Measurements from ENCODE around the gene NOTCH1.

NOTCH1 gene

DNA sequence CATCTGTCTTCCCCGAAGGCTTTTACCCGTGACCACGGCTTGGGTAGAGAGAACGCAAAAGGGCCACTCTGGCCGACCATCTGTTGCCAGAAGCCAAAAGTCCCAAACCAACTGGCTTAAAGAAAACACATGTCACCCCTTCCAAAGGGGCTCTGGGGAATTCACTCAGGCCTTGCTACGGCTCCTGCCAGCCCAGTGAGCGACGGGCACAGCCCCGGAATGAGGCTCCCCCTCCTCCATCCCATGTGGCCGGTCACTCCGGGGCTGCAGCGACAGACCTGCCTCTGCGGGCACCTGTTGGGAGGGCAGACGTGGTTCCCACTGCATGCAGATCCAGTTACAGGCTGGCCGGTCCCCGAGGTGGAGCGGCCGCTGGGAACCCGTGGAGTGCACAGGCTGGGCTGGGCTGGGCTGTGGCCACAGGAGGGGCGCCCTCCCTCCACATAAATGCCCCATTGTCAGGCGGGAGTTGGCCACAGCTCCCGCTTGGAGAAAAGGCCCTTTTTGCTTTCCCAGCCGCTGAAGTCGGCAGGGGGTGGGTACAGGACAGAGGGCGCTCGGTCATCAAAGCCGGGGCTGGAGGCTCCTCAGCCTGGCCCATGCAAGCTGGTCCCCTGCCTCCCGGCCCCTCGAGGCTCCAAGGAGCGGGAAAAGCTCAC is 19.9 kb downstream of the NOTCH1 start:
- TF ChIP-seq, protein P1, sequence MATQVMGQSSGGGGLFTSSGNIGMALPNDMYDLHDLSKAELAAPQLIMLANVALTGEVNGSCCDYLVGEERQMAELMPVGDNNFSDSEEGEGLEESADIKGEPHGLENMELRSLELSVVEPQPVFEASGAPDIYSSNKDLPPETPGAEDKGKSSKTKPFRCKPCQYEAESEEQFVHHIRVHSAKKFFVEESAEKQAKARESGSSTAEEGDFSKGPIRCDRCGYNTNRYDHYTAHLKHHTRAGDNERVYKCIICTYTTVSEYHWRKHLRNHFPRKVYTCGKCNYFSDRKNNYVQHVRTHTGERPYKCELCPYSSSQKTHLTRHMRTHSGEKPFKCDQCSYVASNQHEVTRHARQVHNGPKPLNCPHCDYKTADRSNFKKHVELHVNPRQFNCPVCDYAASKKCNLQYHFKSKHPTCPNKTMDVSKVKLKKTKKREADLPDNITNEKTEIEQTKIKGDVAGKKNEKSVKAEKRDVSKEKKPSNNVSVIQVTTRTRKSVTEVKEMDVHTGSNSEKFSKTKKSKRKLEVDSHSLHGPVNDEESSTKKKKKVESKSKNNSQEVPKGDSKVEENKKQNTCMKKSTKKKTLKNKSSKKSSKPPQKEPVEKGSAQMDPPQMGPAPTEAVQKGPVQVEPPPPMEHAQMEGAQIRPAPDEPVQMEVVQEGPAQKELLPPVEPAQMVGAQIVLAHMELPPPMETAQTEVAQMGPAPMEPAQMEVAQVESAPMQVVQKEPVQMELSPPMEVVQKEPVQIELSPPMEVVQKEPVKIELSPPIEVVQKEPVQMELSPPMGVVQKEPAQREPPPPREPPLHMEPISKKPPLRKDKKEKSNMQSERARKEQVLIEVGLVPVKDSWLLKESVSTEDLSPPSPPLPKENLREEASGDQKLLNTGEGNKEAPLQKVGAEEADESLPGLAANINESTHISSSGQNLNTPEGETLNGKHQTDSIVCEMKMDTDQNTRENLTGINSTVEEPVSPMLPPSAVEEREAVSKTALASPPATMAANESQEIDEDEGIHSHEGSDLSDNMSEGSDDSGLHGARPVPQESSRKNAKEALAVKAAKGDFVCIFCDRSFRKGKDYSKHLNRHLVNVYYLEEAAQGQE (IDR thresholded peaks at IDR 0.05; ENCODE audit: insufficient read depth in 1 of 2, low read depth in 2 of 2, low read length in 2 of 2), result no peak
- TF ChIP-seq SIN3A (IDR thresholded peaks at IDR 0.05; ENCODE audit: borderline replicate concordance, insufficient read depth, low read length) (no peak), TAF1 (IDR thresholded peaks at IDR 0.05; ENCODE audit: borderline replicate concordance, insufficient read depth, low read length) (no peak), POLR2AphosphoS5 (IDR thresholded peaks at IDR 0.05; ENCODE audit: low read depth, low read length) (no peak), FOXP2 (optimal IDR thresholded peaks at IDR 0.05; ENCODE audit: borderline replicate concordance, extremely low read depth, extremely low read length, insufficient read depth) (no peak)

DNA sequence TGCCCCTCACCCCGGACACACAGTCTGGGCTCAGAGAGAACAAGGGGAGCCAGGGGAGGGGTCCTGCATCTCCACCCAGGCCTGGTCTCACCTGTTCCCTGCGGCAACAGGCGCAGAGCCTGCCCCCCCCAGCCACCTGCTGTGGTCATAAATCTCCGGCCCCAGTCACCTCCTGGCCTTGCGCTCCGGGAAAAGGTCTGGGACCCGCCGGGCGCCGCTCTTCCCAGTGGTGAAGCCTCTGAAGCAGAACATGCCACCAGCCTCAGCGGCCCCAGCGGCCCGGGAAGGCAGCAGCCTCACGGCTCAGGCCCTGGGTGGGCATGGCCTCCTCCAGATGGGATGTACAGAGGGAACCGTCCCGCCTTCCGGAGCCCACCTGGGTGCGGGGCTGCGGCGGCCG is 20.6 kb downstream of the NOTCH1 start:
- TF ChIP-seq, protein P1 (IDR thresholded peaks at IDR 0.05; ENCODE audit: insufficient read depth in 1 of 2, low read depth in 2 of 2, low read length in 2 of 2), result no peak
- TF ChIP-seq FOXP2 (optimal IDR thresholded peaks at IDR 0.05; ENCODE audit: borderline replicate concordance, extremely low read depth, extremely low read length, insufficient read depth) (no peak), SIN3A (IDR thresholded peaks at IDR 0.05; ENCODE audit: borderline replicate concordance, insufficient read depth, low read length) (no peak), TAF1 (IDR thresholded peaks at IDR 0.05; ENCODE audit: borderline replicate concordance, insufficient read depth, low read length) (no peak), POLR2AphosphoS5 (IDR thresholded peaks at IDR 0.05; ENCODE audit: low read depth, low read length) (no peak)

DNA sequence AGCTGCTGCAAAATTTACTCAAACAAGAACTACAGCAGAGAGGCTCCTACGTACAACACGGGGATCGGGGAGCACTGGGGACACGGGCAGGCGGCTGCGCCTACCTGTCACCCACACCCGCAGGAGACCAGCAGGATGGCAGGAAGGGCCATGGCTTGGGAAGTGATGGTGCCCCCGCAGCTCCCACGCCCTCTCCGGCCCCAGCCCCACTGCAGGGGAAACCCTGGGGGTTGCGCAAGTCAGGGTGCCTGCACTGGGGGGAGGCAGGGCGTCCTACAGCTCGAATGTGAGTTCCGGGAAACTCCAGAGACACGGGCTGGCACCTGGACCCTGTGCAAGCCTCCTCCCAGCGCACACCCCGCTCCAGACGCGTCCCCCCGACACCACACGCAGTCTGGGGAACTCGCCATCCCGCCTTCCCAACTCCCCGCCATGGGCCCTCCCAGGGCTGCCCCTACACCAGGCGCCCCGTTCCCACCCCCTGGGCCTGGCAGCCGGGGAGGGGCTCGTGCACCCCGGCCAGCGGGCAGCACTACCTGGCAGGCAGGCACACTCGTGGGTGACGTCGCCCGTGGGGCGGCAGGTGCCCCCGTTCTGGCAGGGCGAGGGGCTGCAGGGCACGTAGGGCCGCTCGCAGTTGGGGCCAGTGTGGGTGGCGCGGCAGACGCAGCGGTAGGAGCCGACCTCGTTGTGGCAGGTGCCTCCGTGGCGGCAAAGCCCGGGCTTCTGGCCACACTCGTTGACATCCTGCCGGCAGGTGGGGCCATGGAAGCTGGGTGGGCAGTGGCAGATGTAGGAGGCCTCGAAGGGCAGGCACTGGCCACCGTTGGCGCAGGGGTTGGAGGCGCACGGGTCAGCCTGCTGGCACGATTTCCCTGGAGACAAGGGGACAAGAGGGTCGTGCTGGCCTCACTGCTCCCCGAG is 23.3 kb downstream of the NOTCH1 start:
- TF ChIP-seq, protein P1 (IDR thresholded peaks at IDR 0.05; ENCODE audit: insufficient read depth in 1 of 2, low read depth in 2 of 2, low read length in 2 of 2), result no peak
- TF ChIP-seq POLR2AphosphoS5 (IDR thresholded peaks at IDR 0.05; ENCODE audit: low read depth, low read length) (no peak), TAF1 (IDR thresholded peaks at IDR 0.05; ENCODE audit: borderline replicate concordance, insufficient read depth, low read length) (no peak), FOXP2 (optimal IDR thresholded peaks at IDR 0.05; ENCODE audit: borderline replicate concordance, extremely low read depth, extremely low read length, insufficient read depth) (no peak), SIN3A (IDR thresholded peaks at IDR 0.05; ENCODE audit: borderline replicate concordance, insufficient read depth, low read length) (no peak)

DNA sequence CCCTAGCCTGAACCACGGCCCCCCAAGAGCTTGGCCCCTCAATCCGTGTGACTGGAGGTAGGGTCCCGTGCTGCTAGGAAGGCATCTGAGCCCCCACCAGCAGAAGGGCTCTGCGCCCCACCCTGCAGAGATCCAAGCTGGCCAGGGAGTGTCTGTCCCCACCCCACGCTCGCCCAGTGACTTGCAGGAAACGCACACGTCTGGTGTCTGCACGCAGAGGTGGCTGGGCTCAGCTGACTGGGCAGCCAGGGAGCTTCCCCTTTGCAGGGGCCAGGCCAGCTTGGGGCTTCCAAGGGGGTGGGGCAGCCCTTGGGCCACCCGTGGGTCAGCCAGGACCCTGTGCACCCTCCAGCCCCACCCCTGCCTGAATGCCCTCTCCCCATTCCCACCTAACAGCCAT is 24.3 kb downstream of the NOTCH1 start:
- TF ChIP-seq FOXP2 (optimal IDR thresholded peaks at IDR 0.05; ENCODE audit: borderline replicate concordance, extremely low read depth, extremely low read length, insufficient read depth) (no peak), SIN3A (IDR thresholded peaks at IDR 0.05; ENCODE audit: borderline replicate concordance, insufficient read depth, low read length) (no peak), TAF1 (IDR thresholded peaks at IDR 0.05; ENCODE audit: borderline replicate concordance, insufficient read depth, low read length) (no peak), POLR2AphosphoS5 (IDR thresholded peaks at IDR 0.05; ENCODE audit: low read depth, low read length) (no peak)
- TF ChIP-seq, protein P1 (IDR thresholded peaks at IDR 0.05; ENCODE audit: insufficient read depth in 1 of 2, low read depth in 2 of 2, low read length in 2 of 2), result no peak
